ENCODE measurements around the gene MSI2.

- TF ChIP-seq CTCF (IDR thresholded peaks at IDR 0.05) (no peak), POLR2A (IDR thresholded peaks at IDR 0.05) (no peak)
Measured at GRCh38 chr17:57614742-57615141, 358.4 kb downstream of the MSI2 start.

Data from adrenal gland (tissue), 5 donors.